ENCODE measurements around the gene TRAF3IP3.

TRAF3IP3 gene

GRCh38 chr1:209749670-209750323 is 6.1 kb upstream of the TRAF3IP3 start:
- H3K4me3 ChIP-seq (ENCODE audit: low read length): no peak overlapping the region
- no peak for DNase-seq (ENCODE audit: low read depth)
- TF ChIP-seq CTCF (conservative IDR thresholded peaks at IDR 0.05; ENCODE audit: low read depth, low read length): no peak

- DNase-seq (ENCODE audit: low read depth): no peak
- no peak for TF ChIP-seq CTCF (conservative IDR thresholded peaks at IDR 0.05; ENCODE audit: low read depth, low read length)
- no peak overlapping the region for H3K4me3 ChIP-seq (ENCODE audit: low read length)
Observed at GRCh38 chr1:209751627-209752231, 4.1 kb upstream of the TRAF3IP3 start.

DNA sequence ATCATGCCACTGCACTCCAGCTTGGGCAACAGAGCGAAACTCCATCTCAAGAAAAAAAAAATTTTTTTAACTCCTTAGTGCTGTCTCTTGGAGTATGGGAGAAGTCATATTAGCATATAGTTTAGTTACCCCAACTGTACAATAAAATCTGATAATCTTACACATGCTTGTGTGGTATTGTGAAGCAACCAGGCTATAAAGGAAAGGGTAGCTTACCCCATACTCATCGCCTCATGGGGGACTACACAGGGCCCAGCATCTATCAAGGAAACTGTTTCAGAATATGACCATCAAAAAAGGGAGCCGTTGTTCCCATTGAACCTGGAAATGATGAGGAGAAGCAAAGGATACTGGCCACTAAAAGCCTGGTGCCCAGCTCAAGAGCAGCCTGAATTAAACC is 3.0 kb upstream of the TRAF3IP3 start:
- H3K4me3 ChIP-seq (ENCODE audit: low read length): no peak overlapping the region
- no peak for TF ChIP-seq CTCF (conservative IDR thresholded peaks at IDR 0.05; ENCODE audit: low read depth, low read length)
- DNase-seq (ENCODE audit: low read depth): no peak

DNA sequence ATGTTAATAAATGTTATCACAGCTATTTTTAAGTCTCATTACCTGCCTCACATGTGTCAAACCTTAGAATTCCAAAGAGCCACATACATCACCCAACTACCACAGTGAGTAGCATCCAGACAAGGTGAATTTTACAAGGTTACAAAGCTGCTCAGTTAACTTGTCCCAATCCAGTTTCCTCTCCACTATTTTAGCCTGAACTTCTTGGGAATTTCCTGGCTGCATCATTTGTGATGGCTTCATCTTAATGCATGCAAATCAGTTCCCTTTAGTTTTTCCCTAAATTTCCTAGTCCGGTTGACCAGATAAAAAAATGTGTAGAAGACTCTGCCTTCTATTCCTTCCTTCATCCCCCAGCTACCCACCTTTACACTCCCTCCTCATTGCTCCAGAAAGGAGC is 597 bp upstream of the TRAF3IP3 start:
- DNase-seq (ENCODE audit: low read depth): no peak
- no peak for TF ChIP-seq CTCF (conservative IDR thresholded peaks at IDR 0.05; ENCODE audit: low read depth, low read length)

DNA sequence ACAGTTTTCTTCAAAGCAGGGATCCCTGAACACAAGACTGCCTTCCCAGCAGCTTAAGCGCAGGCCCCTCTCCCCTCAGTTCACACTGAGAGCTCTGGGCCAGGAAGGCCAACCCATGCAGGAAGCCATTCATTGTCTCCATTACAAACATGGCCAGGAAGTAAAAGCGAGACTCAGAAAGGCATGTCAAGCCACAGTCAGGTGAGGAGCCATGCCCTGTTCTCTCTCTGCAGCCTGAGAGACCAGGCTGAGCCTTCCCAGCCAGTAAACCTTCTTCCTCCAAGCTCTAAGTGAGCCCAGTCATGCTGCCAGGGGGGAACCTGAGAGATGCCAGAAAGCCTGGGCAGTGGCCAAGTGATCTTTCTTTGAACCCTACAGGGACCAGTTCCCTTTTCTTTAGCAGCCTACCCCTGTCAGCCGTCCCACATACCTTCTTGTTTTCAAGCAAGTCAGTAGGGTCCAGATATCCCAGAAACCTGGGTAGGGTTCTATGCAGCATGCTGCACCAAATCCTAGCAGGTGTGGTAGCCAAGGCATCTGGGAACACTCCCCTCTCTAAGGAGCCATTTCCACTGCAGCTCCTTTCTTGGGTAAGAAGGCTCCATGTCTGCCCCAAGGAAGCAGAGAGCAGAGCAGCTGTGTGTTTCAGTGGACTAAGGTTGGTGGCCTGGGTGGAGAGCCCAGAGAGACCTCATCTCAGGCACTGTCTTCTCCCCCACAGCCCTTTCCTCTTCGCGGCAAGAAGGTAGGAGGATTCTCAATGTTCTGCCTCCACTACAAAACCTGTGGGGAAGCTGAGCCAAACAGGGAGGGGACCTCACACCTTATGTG is 977 bp downstream of the TRAF3IP3 start:
- TF ChIP-seq CTCF (conservative IDR thresholded peaks at IDR 0.05; ENCODE audit: low read depth, low read length): no peak
- no peak overlapping the region for H3K4me3 ChIP-seq (ENCODE audit: low read length)
- DNase-seq (ENCODE audit: low read depth): no peak

More for the DNA sequence above, 597 bp upstream of the TRAF3IP3 start:
- H3K4me3 ChIP-seq (ENCODE audit: low read length): no peak overlapping the region

- no peak for TF ChIP-seq CTCF (conservative IDR thresholded peaks at IDR 0.05; ENCODE audit: low read depth, low read length)
- DNase-seq (ENCODE audit: low read depth): no peak
- H3K4me3 ChIP-seq (ENCODE audit: low read length): no peak overlapping the region
Observed at GRCh38 chr1:209758400-209758799, 2.5 kb downstream of the TRAF3IP3 start.
